Kidney (tissue), 14 donors: ENCODE data around the gene LAMC1. TPM values are rescaled to one million over a fixed set of nuclear protein-coding genes. Genes with fewer than 3 reads are reported as not detected.

Experiments
- DNase-seq, 5 donors: peaks; one replicate each; pipeline ENCODE4 v3.0.0-alpha.2; 2013 to 2020
- FAIRE-seq: peaks from 2 replicates; lab custom pipeline; 2012; peaks lifted over from hg19 to GRCh38; lab: Jason Lieb, UNC
- H3K27ac ChIP-seq, 2 donors: one replicate each; pipeline ENCODE4 v1.7.0; 2013; ENCODE audit warnings: low read depth in 2 of 2, low read length in 2 of 2, inconsistent platforms in 1 of 2
- H3K27me3 ChIP-seq: one replicate; pipeline ENCODE4 v1.7.1; 2013; ENCODE audit warnings: low read length, inconsistent platforms; ENCODE audit not compliant: control insufficient read depth, insufficient read depth
- H3K36me3 ChIP-seq, 3 donors: one replicate each; pipeline versions ENCODE4 v1.7.0 to v1.7.1; 2013; ENCODE audit warnings: low read length in 3 of 3, control low read depth in 1 of 3, inconsistent platforms in 1 of 3; ENCODE audit not compliant: insufficient read depth in 3 of 3, control insufficient read depth in 2 of 3
- H3K4me1 ChIP-seq, 3 donors: one replicate each; pipeline versions ENCODE4 v1.7.0 to v1.7.1; 2013; ENCODE audit warnings: low read length in 3 of 3, inconsistent platforms in 1 of 3, low read depth in 1 of 3; ENCODE audit not compliant: control insufficient read depth in 2 of 3, insufficient read depth in 2 of 3
- H3K4me3 ChIP-seq, 3 donors: one replicate each; pipeline versions ENCODE4 v1.7.0 to v1.8.1; 2013; ENCODE audit warnings: low read length in 3 of 3, control low read depth in 1 of 3, inconsistent platforms in 1 of 3
- H3K9ac ChIP-seq, 3 donors: one replicate each; pipeline versions ENCODE4 v1.7.0 to v1.7.1; 2013; ENCODE audit warnings: low read length in 3 of 3, control low read depth in 1 of 3, inconsistent platforms in 1 of 3
- H3K9me3 ChIP-seq, 3 donors: one replicate each; pipeline versions ENCODE4 v1.7.0 to v1.7.1; 2013; ENCODE audit warnings: low read length in 3 of 3, control low read depth in 1 of 3, inconsistent platforms in 1 of 3; ENCODE audit not compliant: control insufficient read depth in 2 of 3, insufficient read depth in 1 of 3
- intact Hi-C: fragments of 100-400 bp; cut with DNase I; formaldehyde crosslinking; loops from one replicate; pipeline ENCODE4 v1.11.1; 2022
- polyA plus RNA-seq: library from polyadenylated mRNA; stranded (reverse); fragments of 350-450 nt; fragmentation: Illumina TruSeq; extraction: RNeasy Lipid Tissue Mini Kit (QIAGEN cat#74804); gene quantifications from one replicate; pipeline ENCODE4 v1.2.3, GENCODE V29; 2014; ENCODE audit warnings: low read depth, low replicate concordance; ENCODE audit not compliant: insufficient read depth
- total RNA-seq: library from RNA; stranded (reverse); fragmentation: NEBNext Ultra II Directional; extraction: Animal tissue kit (Norgen Biotek cat#: 25700); gene quantifications from one replicate; pipeline ENCODE4 v1.2.1, GENCODE V29; 2021
- TF ChIP-seq, protein P1 (sequence below): IDR thresholded peaks from 3 replicates; pipeline ENCODE4 v1.5.1; 2012; ENCODE audit warnings: mild to moderate bottlenecking, moderate library complexity, borderline replicate concordance; ENCODE audit not compliant: insufficient read depth; ENCODE audit errors: extremely low read depth
- donor health status: control.
- donor health status: control.
- donor health status: control.
- donor health status: control.
- donor health status: control.
- donor health status: DM: yes; HTN: yes; CAD: no.
- donor health status: Normal renal cell carcinoma (clear cell type).

Gene LAMC1
- total and polyA plus RNA-seq, 2 donors from 2014 or later, result 21.1 to 140 TPM

DNA sequence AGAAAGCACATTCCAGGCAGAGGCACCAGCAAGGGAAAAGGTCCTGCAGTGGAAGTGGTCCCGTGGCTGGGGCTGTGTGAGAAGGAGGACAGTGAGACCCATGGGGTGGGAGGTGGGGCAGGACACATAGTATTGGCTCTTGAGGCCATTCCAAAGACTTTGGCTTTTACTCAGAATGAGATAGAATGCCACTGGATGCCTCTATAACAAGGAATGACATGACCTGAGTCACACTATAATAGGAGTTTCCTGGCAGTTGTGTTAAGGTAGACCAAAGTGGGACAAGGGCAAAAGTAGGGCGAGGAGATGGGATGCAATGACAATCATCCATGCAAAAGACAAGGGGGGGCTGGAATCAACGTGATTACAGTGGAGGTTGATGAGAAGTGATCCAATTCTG lies 138.2 kb downstream of the LAMC1 start:
- Histone ChIP-seq H3K4me1 (no peaks in the 10 kb centered on the region), H3K9me3 (no peaks in the 10 kb centered on the region), H3K9ac (no peak overlapping the region), H3K4me3 (no peak overlapping the region), H3K27me3 (no peaks in the 10 kb centered on the region), H3K27ac (no peak overlapping the region), H3K36me3 (no peaks in the 10 kb centered on the region)
- no peak for FAIRE-seq
- intact Hi-C loops, result no loop called here
- TF ChIP-seq, protein P1, sequence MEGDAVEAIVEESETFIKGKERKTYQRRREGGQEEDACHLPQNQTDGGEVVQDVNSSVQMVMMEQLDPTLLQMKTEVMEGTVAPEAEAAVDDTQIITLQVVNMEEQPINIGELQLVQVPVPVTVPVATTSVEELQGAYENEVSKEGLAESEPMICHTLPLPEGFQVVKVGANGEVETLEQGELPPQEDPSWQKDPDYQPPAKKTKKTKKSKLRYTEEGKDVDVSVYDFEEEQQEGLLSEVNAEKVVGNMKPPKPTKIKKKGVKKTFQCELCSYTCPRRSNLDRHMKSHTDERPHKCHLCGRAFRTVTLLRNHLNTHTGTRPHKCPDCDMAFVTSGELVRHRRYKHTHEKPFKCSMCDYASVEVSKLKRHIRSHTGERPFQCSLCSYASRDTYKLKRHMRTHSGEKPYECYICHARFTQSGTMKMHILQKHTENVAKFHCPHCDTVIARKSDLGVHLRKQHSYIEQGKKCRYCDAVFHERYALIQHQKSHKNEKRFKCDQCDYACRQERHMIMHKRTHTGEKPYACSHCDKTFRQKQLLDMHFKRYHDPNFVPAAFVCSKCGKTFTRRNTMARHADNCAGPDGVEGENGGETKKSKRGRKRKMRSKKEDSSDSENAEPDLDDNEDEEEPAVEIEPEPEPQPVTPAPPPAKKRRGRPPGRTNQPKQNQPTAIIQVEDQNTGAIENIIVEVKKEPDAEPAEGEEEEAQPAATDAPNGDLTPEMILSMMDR, result no peak
- no peak for DNase-seq

DNA sequence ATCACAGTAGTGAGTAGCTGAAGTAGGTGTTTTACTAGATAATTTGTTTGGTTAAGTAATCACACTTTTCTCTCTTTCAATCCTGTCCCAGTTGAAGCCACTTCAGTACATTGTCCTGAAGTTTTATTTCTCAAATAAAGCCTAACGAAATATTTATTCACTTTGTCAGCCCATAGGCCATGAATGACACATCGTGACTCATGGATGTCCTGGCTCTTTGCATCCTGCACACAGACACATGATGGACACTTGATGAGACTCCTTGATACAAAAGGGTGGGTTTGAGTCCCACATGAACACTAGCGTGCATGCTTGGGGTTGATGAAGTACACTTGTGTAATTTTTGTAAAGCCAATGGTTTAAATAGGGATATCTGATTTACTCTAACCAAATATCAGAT lies 140.1 kb downstream of the LAMC1 start:
- intact Hi-C loops, result no loop called here
- DNase-seq (no peak), FAIRE-seq (no peak)
- Histone ChIP-seq H3K36me3 (no peaks in the 10 kb centered on the region), H3K9me3 (no peaks in the 10 kb centered on the region), H3K4me1 (no peaks in the 10 kb centered on the region), H3K27ac (no peak overlapping the region), H3K9ac (no peak overlapping the region), H3K4me3 (no peak overlapping the region), H3K27me3 (no peaks in the 10 kb centered on the region)
- TF ChIP-seq, protein P1, result no peak

DNA sequence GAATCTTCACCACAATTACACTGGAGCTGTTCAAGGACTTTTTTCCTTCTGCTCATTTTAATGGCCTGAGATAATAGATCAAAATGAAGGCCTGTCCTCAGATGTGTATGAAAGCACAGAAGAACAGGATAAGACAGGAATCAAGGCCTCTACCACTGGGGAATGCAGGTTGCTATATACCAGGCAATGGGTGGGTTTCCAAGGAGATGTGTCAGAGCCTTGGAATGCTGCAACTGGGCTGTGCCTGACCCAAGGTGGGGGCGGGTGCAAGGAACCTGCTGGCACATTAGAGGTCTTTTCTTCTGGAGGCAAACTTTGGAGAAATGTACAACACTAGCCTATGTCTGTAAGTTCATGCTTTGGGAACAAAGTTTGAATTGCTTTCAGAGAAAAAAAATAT lies 141.1 kb downstream of the LAMC1 start:
- no peak for FAIRE-seq
- no peak overlapping the region for H3K4me3 ChIP-seq
- H3K9me3 ChIP-seq, result no peaks in the 10 kb centered on the region
- TF ChIP-seq, protein P1, result no peak
- no peaks in the 10 kb centered on the region for H3K27me3 ChIP-seq
- H3K36me3 ChIP-seq, result no peaks in the 10 kb centered on the region
- H3K27ac ChIP-seq, result no peak overlapping the region
- intact Hi-C loops, result no loop called here
- DNase-seq, result peak in 4 of 5 donors; percentile 29 to 82 (median 37)
- no peak overlapping the region for H3K9ac ChIP-seq
- H3K4me1 ChIP-seq, result no peaks in the 10 kb centered on the region

GRCh38 chr1:183164963-183165362 lies 141.7 kb downstream of the LAMC1 start:
- Histone ChIP-seq H3K9ac (no peak overlapping the region), H3K27ac (no peak overlapping the region), H3K4me1 (no peaks in the 10 kb centered on the region), H3K4me3 (no peak overlapping the region), H3K9me3 (no peaks in the 10 kb centered on the region), H3K27me3 (no peaks in the 10 kb centered on the region), H3K36me3 (no peaks in the 10 kb centered on the region)
- TF ChIP-seq, protein P1, result no peak
- intact Hi-C loops, result no loop called here
- DNase-seq (peak in 3 of 5 donors; percentile 31 to 70 (median 54)), FAIRE-seq (no peak)
